Keratinocyte (primary cell): ENCODE data around the gene ATRAID. TPM values are rescaled to one million over a fixed set of nuclear protein-coding genes. Genes with fewer than 3 reads are reported as not detected.

Source experiments
- DNase-seq: peaks from one replicate; pipeline ENCODE4 v3.0.0-alpha.2; 2011; ENCODE audit warnings: low read depth, missing footprints, low spot score
- FAIRE-seq: peaks from 2 replicates; lab custom pipeline; 2011; peaks lifted over from hg19 to GRCh38; lab: Jason Lieb, UNC
- H2AFZ ChIP-seq: 2 replicates; pipeline ENCODE4 v1.6.0; 2012; ENCODE audit warnings: low read length, control low read depth, inconsistent platforms; ENCODE audit not compliant: control insufficient read depth
- H3K27ac ChIP-seq: 2 replicates; pipeline ENCODE4 v1.5.1; 2011; ENCODE audit warnings: low read length; ENCODE audit not compliant: control insufficient read depth, insufficient read depth
- H3K27me3 ChIP-seq: 3 replicates; pipeline ENCODE4 v1.6.0; 2011; ENCODE audit warnings: low read length; ENCODE audit not compliant: control insufficient read depth, insufficient read depth; ENCODE audit errors: extremely low read depth
- H3K36me3 ChIP-seq, 2 experiments: 2 replicates in 1 of 2; 3 replicates in 1 of 2; pipeline ENCODE4 v1.5.1; 2011; ENCODE audit warnings: low read length in 2 of 2, mild to moderate bottlenecking in 1 of 2; ENCODE audit not compliant: control insufficient read depth in 2 of 2, insufficient read depth in 2 of 2; ENCODE audit errors: extremely low read depth in 1 of 2
- H3K4me1 ChIP-seq: 3 replicates; pipeline ENCODE4 v1.5.1; 2011; ENCODE audit warnings: low read length; ENCODE audit not compliant: control insufficient read depth, insufficient read depth; ENCODE audit errors: extremely low read depth
- H3K4me2 ChIP-seq: 3 replicates; pipeline ENCODE4 v1.6.0; 2011; ENCODE audit warnings: low read depth, low read length; ENCODE audit not compliant: control insufficient read depth, insufficient read depth; ENCODE audit errors: extremely low read depth
- H3K4me3 ChIP-seq, 3 experiments: fragments of 200-600 bp in 1 of 3; sonication (generic) in 1 of 3; 2 replicates in 2 of 3; 3 replicates in 1 of 3; pipeline ENCODE4 v1.5.1; 2011 to 2016; ENCODE audit warnings: low read length in 3 of 3, mild to moderate bottlenecking in 3 of 3, control low read depth in 2 of 3, inconsistent platforms in 1 of 3, low read depth in 1 of 3, mixed read lengths in 1 of 3, mixed run types in 1 of 3, moderate library complexity in 1 of 3; ENCODE audit not compliant: control insufficient read depth in 2 of 3, insufficient read depth in 2 of 3; ENCODE audit errors: extremely low read depth in 1 of 3
- H3K79me2 ChIP-seq: 2 replicates; pipeline ENCODE4 v1.6.0; 2012; ENCODE audit warnings: low read length; ENCODE audit not compliant: control insufficient read depth, insufficient read depth
- H3K9ac ChIP-seq: 3 replicates; pipeline ENCODE4 v1.6.0; 2011; ENCODE audit warnings: low read length; ENCODE audit not compliant: control insufficient read depth, insufficient read depth; ENCODE audit errors: extremely low read depth
- H3K9me1 ChIP-seq: 3 replicates; pipeline ENCODE4 v1.6.0; 2011; ENCODE audit warnings: low read length; ENCODE audit not compliant: control insufficient read depth, insufficient read depth; ENCODE audit errors: extremely low read depth
- H3K9me3 ChIP-seq: 2 replicates; pipeline ENCODE4 v1.5.1; 2012; ENCODE audit warnings: low read depth, low read length; ENCODE audit not compliant: control insufficient read depth
- H4K20me1 ChIP-seq: 3 replicates; pipeline ENCODE4 v1.6.0; 2011; ENCODE audit warnings: low read length; ENCODE audit not compliant: control insufficient read depth, insufficient read depth; ENCODE audit errors: extremely low read depth
- CTCF ChIP-seq, 3 experiments: IDR thresholded peaks in 1 of 3; conservative IDR thresholded peaks in 1 of 3; optimal IDR thresholded peaks in 1 of 3; 2 replicates in 2 of 3; 3 replicates in 1 of 3; pipeline versions ENCODE3 to v1.5.1; 2011; ENCODE audit warnings: low read length in 3 of 3, mild to moderate bottlenecking in 3 of 3, moderate library complexity in 2 of 3, control low read depth in 1 of 3, inconsistent platforms in 1 of 3; ENCODE audit not compliant: insufficient read depth in 2 of 3; ENCODE audit errors: extremely low read depth in 1 of 3
- EZH2 ChIP-seq: IDR thresholded peaks from one replicate; pipeline ENCODE4 v1.6.1; 2012; ENCODE audit warnings: inconsistent platforms, mild to moderate bottlenecking, low read length, moderate library complexity
- dilution Hi-C: fragments of 300-500 bp; cut with MboI; formaldehyde crosslinking; loops from one replicate; pipeline ENCODE4 v1.7.0; 2020; ENCODE audit warnings: low sequenced_read_pairs; ENCODE audit not compliant: extremely low pct_ligation_motif_present
- polyA plus RNA-seq, 5 experiments: library from polyadenylated mRNA; depleted of rRNA in 3 of 5; stranded (reverse) in 3 of 5; stranded (forward) in 1 of 5; unstranded in 1 of 5; fragments of >200 nt; gene quantifications; 1 replicate in 1 of 5; 2 replicates in 3 of 5; 3 replicates in 1 of 5; pipeline versions ENCODE4 v1.2.1 to v1.2.3, GENCODE V29; 2011 to 2012; ENCODE audit warnings: missing spikeins in 2 of 5, low read depth in 1 of 5, low replicate concordance in 1 of 5

Gene ATRAID
- polyA plus RNA-seq, 1 donor (not counting 4 experiments of a cell fraction or from before 2014, with no cell fraction given) = 154 TPM

- H3K9me1 ChIP-seq = no peaks in the 10 kb centered on the region
- no peaks in the 10 kb centered on the region for H3K9me3 ChIP-seq
- H4K20me1 ChIP-seq = no peaks in the 10 kb centered on the region
- no peaks in the 10 kb centered on the region for H3K4me1 ChIP-seq
- no peak overlapping the region for H3K9ac ChIP-seq
- H3K36me3 ChIP-seq = no peaks in the 10 kb centered on the region
- H3K4me2 ChIP-seq = no peak overlapping the region
- H3K79me2 ChIP-seq = no peaks in the 10 kb centered on the region
- DNase-seq = no peak
- dilution Hi-C loops = no loop called here
- no peak overlapping the region for H3K4me3 ChIP-seq
- H3K27me3 ChIP-seq = peaks cover 10% of the 10 kb centered on the region
- no peak overlapping the region for H2AFZ ChIP-seq
- FAIRE-seq = no peak
- TF ChIP-seq CTCF (optimal IDR thresholded peaks at IDR 0.05 in 1 of 3, IDR thresholded peaks at IDR 0.05 in 1 of 3, conservative IDR thresholded peaks at IDR 0.05 in 1 of 3; ENCODE audit: extremely low read depth in 1 of 3, insufficient read depth in 2 of 3, low read length in 3 of 3) (no peak), EZH2 (no peak)
- H3K27ac ChIP-seq = no peak overlapping the region
Measured at GRCh38 chr2:27177441-27178351, 34.1 kb upstream of the ATRAID start.

- FAIRE-seq (no peak), DNase-seq (no peak)
- Histone ChIP-seq H3K27ac (no peak overlapping the region), H3K9me3 (no peaks in the 10 kb centered on the region), H3K4me2 (no peak overlapping the region), H3K36me3 (no peaks in the 10 kb centered on the region), H3K4me1 (no peaks in the 10 kb centered on the region), H3K9me1 (no peaks in the 10 kb centered on the region), H3K27me3 (peaks cover 7% of the 10 kb centered on the region), H3K79me2 (no peaks in the 10 kb centered on the region), H3K9ac (no peak overlapping the region), H3K4me3 (no peak overlapping the region), H2AFZ (no peak overlapping the region), H4K20me1 (no peaks in the 10 kb centered on the region)
- dilution Hi-C loops = no loop called here
- TF ChIP-seq EZH2 (no peak), CTCF (optimal IDR thresholded peaks at IDR 0.05 in 1 of 3, IDR thresholded peaks at IDR 0.05 in 1 of 3, conservative IDR thresholded peaks at IDR 0.05 in 1 of 3; ENCODE audit: extremely low read depth in 1 of 3, insufficient read depth in 2 of 3, low read length in 3 of 3) (no peak)
Measured at GRCh38 chr2:27178469-27178868, 33.4 kb upstream of the ATRAID start.
